K562 (cell line): ENCODE data around the gene TFAP2B. TPM values are rescaled to one million over a fixed set of nuclear protein-coding genes. Genes with fewer than 3 reads are reported as not detected.

Experiments used
- ATAC-seq: fragments of 200-7000 bp; cut with Tn5 transposase; 3 replicates; pipeline ENCODE4 v1.9.1; 2020; ENCODE audit warnings: moderate library complexity
- BruUV-seq: library from RNA; stranded (reverse); fragments of 400-500 nt; replicated peaks from 2 replicates; lab custom pipeline; 2021; lab: Mats Ljungman, UMichigan
- CTCF ChIA-PET: fragments of 300-600 bp; formaldehyde crosslinking; extraction: SDS; loops from one replicate; lab custom pipeline; 2021; ENCODE audit warnings: low intra/inter-chr PET ratio; lab: Yijun Ruan, JAX
- POLR2A ChIA-PET: fragments of 300-600, 350-650 bp; sonication (Branson Sonifier 250); formaldehyde crosslinking; extraction: SDS; loops from one replicate; lab custom pipeline; 2021; ENCODE audit warnings: antibody characterized with exemption, inconsistent platforms; lab: Yijun Ruan, JAX
- DNase-seq, 4 experiments: peaks; one replicate each; pipeline versions ENCODE4 v3.0.0 to v3.0.0-alpha.2; 2011 to 2018; ENCODE audit warnings: low spot score in 3 of 4, mixed read lengths in 3 of 4; ENCODE audit errors: extremely low read depth in 1 of 4
- FAIRE-seq: peaks from 2 replicates; lab custom pipeline; 2011; peaks lifted over from hg19 to GRCh38; lab: Jason Lieb, UNC
- H2AFZ ChIP-seq: 2 replicates; pipeline ENCODE4 v1.6.0; 2011; ENCODE audit warnings: low read depth, low read length, control low read depth, inconsistent platforms
- H3K27ac ChIP-seq: fragments of 200-600 bp; 3 replicates; pipeline ENCODE4 v1.8.0; 2011; ENCODE audit warnings: low read depth, mild to moderate bottlenecking, control low read depth, inconsistent platforms, low read length, moderate library complexity, mixed read lengths; ENCODE audit errors: extremely low read depth
- H3K27me3 ChIP-seq, 2 experiments: fragments of 300-600 bp in 1 of 2; 2 replicates in 1 of 2; 3 replicates in 1 of 2; pipeline versions ENCODE4 v1.6.0 to v1.8.0; 2011; ENCODE audit warnings: inconsistent platforms in 2 of 2, low read length in 2 of 2, mild to moderate bottlenecking in 1 of 2, mixed read lengths in 1 of 2, moderate library complexity in 1 of 2; ENCODE audit not compliant: control insufficient read depth in 2 of 2, insufficient read depth in 2 of 2
- H3K36me3 ChIP-seq: fragments of 300-600 bp; 3 replicates; pipeline ENCODE4 v1.8.0; 2011; ENCODE audit warnings: mild to moderate bottlenecking, low read length, inconsistent platforms; ENCODE audit not compliant: control insufficient read depth, insufficient read depth
- H3K4me1 ChIP-seq, 2 experiments: fragments of 200-600 bp in 1 of 2; replicated peaks in 1 of 2; 2 replicates in 1 of 2; 3 replicates in 1 of 2; pipeline versions ENCODE4 v1.5.1 to v1.8.0; 2011; ENCODE audit warnings: inconsistent platforms in 2 of 2, low read length in 2 of 2, mild to moderate bottlenecking in 1 of 2, mixed read lengths in 1 of 2, moderate library complexity in 1 of 2; ENCODE audit not compliant: control insufficient read depth in 2 of 2, insufficient read depth in 2 of 2
- H3K4me2 ChIP-seq: 2 replicates; pipeline ENCODE4 v1.6.1; 2011; ENCODE audit warnings: low read length, control low read depth, inconsistent platforms, mixed read lengths; ENCODE audit not compliant: insufficient read depth
- H3K4me3 ChIP-seq: fragments of 200-600 bp; sonication (generic), shearing (Covaris generic); 2 replicates; pipeline ENCODE4 v1.5.1; 2016; ENCODE audit warnings: control low read depth, inconsistent platforms
- H3K79me2 ChIP-seq: fragments of 200-600 bp; 3 replicates; pipeline ENCODE4 v1.8.0; 2011; ENCODE audit warnings: low read length, inconsistent platforms; ENCODE audit not compliant: control insufficient read depth, insufficient read depth
- H3K9ac ChIP-seq, 2 experiments: 2 replicates each; pipeline versions ENCODE4 v1.6.0 to v1.6.1; 2011; ENCODE audit warnings: low read depth in 2 of 2, low read length in 2 of 2, control low read depth in 1 of 2, inconsistent platforms in 1 of 2, mild to moderate bottlenecking in 1 of 2, mixed read lengths in 1 of 2; ENCODE audit not compliant: insufficient read depth in 1 of 2
- H3K9me1 ChIP-seq: one replicate; pipeline ENCODE4 v1.6.0; 2011; ENCODE audit warnings: inconsistent platforms, mild to moderate bottlenecking, low read length, moderate library complexity; ENCODE audit not compliant: control insufficient read depth, insufficient read depth
- H3K9me3 ChIP-seq: replicated peaks from 2 replicates; pipeline ENCODE4 v1.5.1; 2011; ENCODE audit warnings: low read depth, low read length, inconsistent platforms; ENCODE audit not compliant: control insufficient read depth, insufficient read depth
- H4K20me1 ChIP-seq: replicated peaks from 2 replicates; pipeline ENCODE4 v1.6.1; 2011; ENCODE audit warnings: low read length, inconsistent platforms, mixed read lengths; ENCODE audit not compliant: control insufficient read depth, insufficient read depth
- C11orf30 ChIP-seq: fragments of 450-650 bp; IDR thresholded peaks from 2 replicates; pipeline ENCODE4 v1.6.1; 2016; ENCODE audit warnings: low read depth, mild to moderate bottlenecking
- HINFP ChIP-seq: fragments of 450-650 bp; conservative IDR thresholded peaks from 2 replicates; pipeline ENCODE4 v1.6.1; 2016; ENCODE audit warnings: missing genetic modification characterization, low read depth, mild to moderate bottlenecking, control low read depth, missing compliant biosample characterization
- MAFG ChIP-seq: fragments of 450-650 bp; conservative IDR thresholded peaks from 2 replicates; pipeline ENCODE4 v1.6.1; 2016; ENCODE audit warnings: missing genetic modification characterization, missing compliant biosample characterization
- NFE2 ChIP-seq: IDR thresholded peaks from 2 replicates; pipeline ENCODE4 v1.6.1; 2014; ENCODE audit warnings: antibody characterized with exemption, low read depth
- SLC30A9 ChIP-seq: fragments of 250-450 bp; sonication (Bioruptor Pico); IDR thresholded peaks from 2 replicates; pipeline ENCODE4 v1.8.0; 2022; ENCODE audit warnings: mild to moderate bottlenecking, moderate library complexity
- SPI1 ChIP-seq: IDR thresholded peaks from 2 replicates; pipeline ENCODE4 v1.6.1; 2011; ENCODE audit warnings: low read depth, low read length, control low read depth, borderline replicate concordance
- ZBTB26 ChIP-seq: fragments of 450-650 bp; formaldehyde crosslinking; IDR thresholded peaks from 2 replicates; pipeline ENCODE4 v1.4.0; 2022; ENCODE audit warnings: missing genetic modification characterization
- ZKSCAN8 ChIP-seq: fragments of 200-800 bp; sonication (Bioruptor generic); IDR thresholded peaks from 2 replicates; pipeline ENCODE4 v1.6.1; 2016; ENCODE audit warnings: missing genetic modification characterization, missing compliant biosample characterization
- ZNF316 ChIP-seq: fragments of 450-650 bp; IDR thresholded peaks from 2 replicates; pipeline ENCODE4 v1.6.1; 2016
- WGBS: fragments of 100-300 bp; shearing (Covaris generic); methylation state at CpG from one replicate; pipeline ENCODE4 v1.1.6; 2016; ENCODE audit warnings: low coverage, mixed read lengths; ENCODE audit not compliant: insufficient coverage; ENCODE audit errors: missing lambda C conversion rate; 5-methylcytosine and 5-hydroxymethylcytosine counted together
- in situ Hi-C: fragments of 300-500 bp; cut with MboI; formaldehyde crosslinking; loops from 4 replicates; pipeline ENCODE4 v1.15.0; 2018; ENCODE audit warnings: inconsistent platforms, mixed read lengths
- intact Hi-C: fragments of 100-400 bp; cut with micrococcal nuclease; formaldehyde crosslinking; loops from 2 replicates; pipeline ENCODE4 v1.14.2; 2022
- polyA plus RNA-seq, 8 experiments: library from polyadenylated mRNA; depleted of rRNA in 4 of 8; stranded (reverse) in 5 of 8; unstranded in 3 of 8; fragments of >200 nt; fragmentation: Nextera tagmentation in 2 of 8; fragmentation: Illumina TruSeq in 1 of 8; extraction: Ambion mirVana in 2 of 8; extraction: Trizol in 1 of 8; gene quantifications; 2 replicates each; pipeline versions ENCODE4 v1.2.1 to v1.2.3, GENCODE V29; 2011 to 2014; ENCODE audit warnings: inconsistent platforms in 1 of 8, missing spikeins in 1 of 8
- total RNA-seq, 7 experiments: library from RNA; depleted of rRNA in 6 of 7; stranded (reverse); fragments of >200 nt in 6 of 7; fragmentation: Illumina TruSeq in 2 of 7; extraction: Trizol in 2 of 7; gene quantifications; 2 replicates each; pipeline versions ENCODE4 v1.2.1 to v1.2.3, GENCODE V29; 2011 to 2021; ENCODE audit warnings: low replicate concordance in 1 of 7
- TF ChIP-seq, protein P1 (sequence below): fragments of 450-650 bp; IDR thresholded peaks from 2 replicates; pipeline ENCODE4 v1.6.1; 2017; ENCODE audit warnings: antibody characterized with exemption

The TFAP2B gene
- total and polyA plus RNA-seq, 9 of the 15 experiments (the other 6 are each of a cell fraction or from before 2014, with no cell fraction given): not detected

DNA sequence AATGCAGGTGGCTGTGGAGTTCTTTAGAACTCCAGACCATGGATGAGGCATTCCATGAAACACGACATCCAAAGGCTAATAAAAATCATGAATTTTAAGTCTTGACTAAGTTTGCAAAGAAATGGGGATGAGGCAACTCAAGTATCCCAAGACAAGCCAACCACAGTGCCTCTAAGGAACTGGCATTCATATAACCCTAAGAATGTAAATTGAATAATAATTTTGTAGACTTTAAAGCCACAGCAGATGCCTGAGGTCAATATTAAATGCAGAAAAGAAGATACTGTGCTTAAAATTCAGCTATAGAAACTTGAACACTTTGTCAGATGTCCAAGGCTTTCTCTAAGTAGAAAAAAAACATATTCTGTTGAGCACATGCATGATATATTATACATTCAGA, 54.5 kb downstream of the TFAP2B start:
- TF ChIP-seq HINFP (tag) (no peak), SLC30A9 (no peak)
- TF ChIP-seq, all 486 proteins: peak for 0
- ATAC-seq: no peak
- no peaks in the 10 kb centered on the region for H3K9me3 ChIP-seq

GRCh38 chr6:50884364-50884763, 65.7 kb downstream of the TFAP2B start:
- Histone ChIP-seq H4K20me1 (no peaks in the 10 kb centered on the region), H3K27me3 (no peaks in the 10 kb centered on the region), H3K9ac (no peak overlapping the region), H3K9me3 (no peaks in the 10 kb centered on the region), H3K4me2 (no peak overlapping the region), H2AFZ (peak overlapping the region; percentile 71), H3K27ac (no peak overlapping the region), H3K36me3 (no peaks in the 10 kb centered on the region), H3K4me3 (no peak overlapping the region), H3K4me1 (no peaks in the 10 kb centered on the region), H3K79me2 (no peaks in the 10 kb centered on the region), H3K9me1 (no peaks in the 10 kb centered on the region)
- ATAC-seq (no peak), FAIRE-seq (no peak), DNase-seq (no peak)
- BruUV-seq: no TSS peak
- ChIA-PET POLR2A (interaction anchor here (1.0 kb wide), 1 partner anchor 10 kb away, joined by 3 read pairs; no protein-coding TSS in a partner anchor), CTCF (no interaction called here)
- TF ChIP-seq ZNF316 (peak; percentile 46; the same call in 1 of the 2 replicates), SPI1 (peak; percentile 82), MAFG (tag) (peak; percentile 35; the same call in 1 of the 2 replicates), NFE2 (peak; percentile 54), ZKSCAN8 (CRISPR knock-in tag) (no peak), C11orf30 (peak; percentile 24; the same call in 1 of the 2 replicates), ZBTB26 (CRISPR knock-in tag) (no peak)
- TF ChIP-seq, protein P1, sequence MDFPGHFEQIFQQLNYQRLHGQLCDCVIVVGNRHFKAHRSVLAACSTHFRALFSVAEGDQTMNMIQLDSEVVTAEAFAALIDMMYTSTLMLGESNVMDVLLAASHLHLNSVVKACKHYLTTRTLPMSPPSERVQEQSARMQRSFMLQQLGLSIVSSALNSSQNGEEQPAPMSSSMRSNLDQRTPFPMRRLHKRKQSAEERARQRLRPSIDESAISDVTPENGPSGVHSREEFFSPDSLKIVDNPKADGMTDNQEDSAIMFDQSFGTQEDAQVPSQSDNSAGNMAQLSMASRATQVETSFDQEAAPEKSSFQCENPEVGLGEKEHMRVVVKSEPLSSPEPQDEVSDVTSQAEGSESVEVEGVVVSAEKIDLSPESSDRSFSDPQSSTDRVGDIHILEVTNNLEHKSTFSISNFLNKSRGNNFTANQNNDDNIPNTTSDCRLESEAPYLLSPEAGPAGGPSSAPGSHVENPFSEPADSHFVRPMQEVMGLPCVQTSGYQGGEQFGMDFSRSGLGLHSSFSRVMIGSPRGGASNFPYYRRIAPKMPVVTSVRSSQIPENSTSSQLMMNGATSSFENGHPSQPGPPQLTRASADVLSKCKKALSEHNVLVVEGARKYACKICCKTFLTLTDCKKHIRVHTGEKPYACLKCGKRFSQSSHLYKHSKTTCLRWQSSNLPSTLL: no peak
- intact Hi-C loops (no loop called here), in situ Hi-C loops (no loop called here)
- 15% methylated on average over 3 of the region's 3 CpGs for WGBS

More for the DNA sequence above, 54.5 kb downstream of the TFAP2B start:
- in situ Hi-C loops: no loop called here
- DNase-seq: no peak
- H2AFZ ChIP-seq: no peak overlapping the region
- intact Hi-C loops: no loop called here
- no peaks in the 10 kb centered on the region for H4K20me1 ChIP-seq
- no peaks in the 10 kb centered on the region for H3K79me2 ChIP-seq
- H3K4me3 ChIP-seq: no peak overlapping the region
- ChIA-PET CTCF (no interaction called here), POLR2A (interaction anchor here (0.6 to 1.1 kb wide), 2 partner anchors 7 to 10 kb away, joined by 3 read pairs; no protein-coding TSS in a partner anchor)
- no peaks in the 10 kb centered on the region for H3K27me3 ChIP-seq
- no peak overlapping the region for H3K4me2 ChIP-seq
- H3K27ac ChIP-seq: no peak overlapping the region
- no peaks in the 10 kb centered on the region for H3K9me1 ChIP-seq
- no TSS peak for BruUV-seq
- no peak overlapping the region for H3K9ac ChIP-seq
- FAIRE-seq: no peak
- 25% methylated on average over 1 of the region's 1 CpG for WGBS
- no peaks in the 10 kb centered on the region for H3K36me3 ChIP-seq
- peaks cover 0 to 3% of the 10 kb centered on the region in 2 experiments; a peak in 1 of 5 replicates for H3K4me1 ChIP-seq
